B cell (primary cell): Measurements from ENCODE around the gene TSC1. TPM values are rescaled to one million over a fixed set of nuclear protein-coding genes. Genes with fewer than 3 reads are reported as not detected.

Experiments used
- ATAC-seq: fragments of 200-7000 bp; cut with Tn5 transposase; one replicate; pipeline ENCODE4 v1.10.0; 2021; ENCODE audit warnings: low read depth, mild to moderate bottlenecking, moderate number of reproducible peaks, moderate library complexity
- CTCF ChIA-PET: fragments of 350-600 bp; sonication (Branson Sonifier 250); formaldehyde crosslinking; loops from one replicate; lab custom pipeline; 2021; ENCODE audit warnings: antibody characterized with exemption, inconsistent platforms; lab: Charles Lee
- POLR2A ChIA-PET: fragments of 350-600 bp; sonication (Branson Sonifier 250); formaldehyde crosslinking; loops from one replicate; lab custom pipeline; 2021; ENCODE audit warnings: antibody characterized with exemption; lab: Charles Lee
- DNase-seq: peaks from one replicate; pipeline ENCODE4 v3.0.0; 2013
- H2AFZ ChIP-seq: 2 replicates; pipeline ENCODE4 v1.6.1; 2012; ENCODE audit warnings: mild to moderate bottlenecking, low read depth, low read length; ENCODE audit not compliant: insufficient read depth, poor library complexity, severe bottlenecking
- H3K27ac ChIP-seq, 2 donors: 1 replicate in 1 of 2; 2 replicates in 1 of 2; pipeline ENCODE4 v1.5.1; 2012 to 2013; ENCODE audit warnings: low read length in 2 of 2, mild to moderate bottlenecking in 2 of 2, moderate library complexity in 1 of 2
- H3K27me3 ChIP-seq, 4 experiments: fragments of 200-600 bp in 1 of 4; sonication (generic) in 1 of 4; replicated peaks in 1 of 4; 1 replicate in 2 of 4; 2 replicates in 2 of 4; pipeline versions ENCODE4 v1.6.1 to v1.7.0; 2013 to 2016; ENCODE audit warnings: low read length in 3 of 4, mild to moderate bottlenecking in 2 of 4, mixed read lengths in 1 of 4, moderate library complexity in 1 of 4; ENCODE audit not compliant: insufficient read depth in 4 of 4, control insufficient read depth in 3 of 4; ENCODE audit errors: control extremely low read depth in 1 of 4
- H3K36me3 ChIP-seq, 2 experiments: replicated peaks in 1 of 2; 1 replicate in 1 of 2; 2 replicates in 1 of 2; pipeline versions ENCODE4 v1.6.1 to v1.7.1; 2013; ENCODE audit warnings: low read length in 1 of 2; ENCODE audit not compliant: insufficient read depth in 2 of 2, control insufficient read depth in 1 of 2; ENCODE audit errors: control extremely low read depth in 1 of 2, extremely low read depth in 1 of 2
- H3K4me1 ChIP-seq, 2 donors: fragments of 200-600 bp in 1 of 2; sonication (generic) in 1 of 2; 1 replicate in 1 of 2; 2 replicates in 1 of 2; pipeline versions ENCODE4 v1.5.1 to v1.6.1; 2013 to 2017; ENCODE audit warnings: low read length in 2 of 2; ENCODE audit not compliant: control insufficient read depth in 2 of 2, insufficient read depth in 2 of 2
- H3K4me2 ChIP-seq: replicated peaks from 2 replicates; pipeline ENCODE3; 2012; ENCODE audit warnings: mild to moderate bottlenecking, low read depth, low read length; ENCODE audit not compliant: poor library complexity, severe bottlenecking
- H3K4me3 ChIP-seq, 5 experiments: fragments of 200-600 bp in 1 of 5; sonication (generic) in 1 of 5; 1 replicate in 3 of 5; 2 replicates in 2 of 5; pipeline versions ENCODE4 v1.5.1 to v1.7.0; 2011 to 2016; ENCODE audit warnings: low read length in 4 of 5, mild to moderate bottlenecking in 4 of 5, low read depth in 2 of 5, control low read depth in 1 of 5, moderate library complexity in 1 of 5; ENCODE audit not compliant: insufficient read depth in 1 of 5; ENCODE audit errors: control extremely low read depth in 1 of 5, extremely low read depth in 1 of 5
- H3K79me2 ChIP-seq: fragments of 200-600 bp; sonication (generic); one replicate; pipeline ENCODE4 v1.6.0; 2016; ENCODE audit warnings: low read length; ENCODE audit not compliant: control insufficient read depth, insufficient read depth
- H3K9ac ChIP-seq: fragments of 200-600 bp; sonication (generic); 2 replicates; pipeline ENCODE4 v1.6.1; 2017; ENCODE audit warnings: mild to moderate bottlenecking, low read length, moderate library complexity
- H3K9me3 ChIP-seq, 3 donors: one replicate each; pipeline versions ENCODE4 v1.6.1 to v1.7.1; 2013; ENCODE audit warnings: low read length in 2 of 3; ENCODE audit not compliant: control insufficient read depth in 2 of 3, insufficient read depth in 1 of 3; ENCODE audit errors: control extremely low read depth in 1 of 3
- H4K20me1 ChIP-seq: 2 replicates; pipeline ENCODE4 v1.6.0; 2012; ENCODE audit warnings: mild to moderate bottlenecking, low read length; ENCODE audit not compliant: insufficient read depth, control insufficient read depth, poor library complexity, severe bottlenecking
- H3K27ac Mint-ChIP-seq: one replicate; pipeline ENCODE4 v1.8.0; 2021; ENCODE audit warnings: mixed read lengths
- H3K27me3 Mint-ChIP-seq: one replicate; pipeline ENCODE4 v1.8.0; 2021; ENCODE audit warnings: mixed read lengths
- H3K4me1 Mint-ChIP-seq: one replicate; pipeline ENCODE4 v1.8.0; 2021; ENCODE audit warnings: mixed read lengths
- H3K4me3 Mint-ChIP-seq: one replicate; pipeline ENCODE4 v1.8.0; 2021; ENCODE audit warnings: mixed read lengths
- H3K9me3 Mint-ChIP-seq: one replicate; pipeline ENCODE4 v1.8.0; 2022; ENCODE audit warnings: mixed read lengths; ENCODE audit not compliant: insufficient read depth
- CTCF ChIP-seq: fragments of 200-600 bp; IDR thresholded peaks from one replicate; pipeline ENCODE4 v1.8.0; 2022; ENCODE audit warnings: antibody characterized with exemption, mild to moderate bottlenecking
- EZH2 ChIP-seq: IDR thresholded peaks from 2 replicates; pipeline ENCODE4 v1.6.1; 2012; ENCODE audit warnings: borderline replicate concordance, low read depth, mild to moderate bottlenecking, moderate library complexity, low read length; ENCODE audit not compliant: insufficient read depth, poor library complexity, severe bottlenecking
- WGBS: methylation state at CpG from one replicate; pipeline ENCODE4 v1.1.5; 2013; ENCODE audit warnings: missing lambda C conversion rate; ENCODE audit not compliant: insufficient coverage; 5-methylcytosine and 5-hydroxymethylcytosine counted together
- intact Hi-C: fragments of 100-400 bp; cut with micrococcal nuclease; formaldehyde crosslinking; loops from one replicate; pipeline ENCODE4 v1.10.0; 2022
- polyA plus RNA-seq: library from polyadenylated mRNA; depleted of rRNA; stranded (reverse); fragments of >200 nt; gene quantifications from 2 replicates; pipeline ENCODE4 v1.2.3, GENCODE V29; 2012
- total RNA-seq, 2 donors: library from RNA; stranded (reverse); fragments of 120-200 nt in 1 of 2; gene quantifications; 1 replicate in 1 of 2; 2 replicates in 1 of 2; pipeline versions ENCODE4 v1.2.3 to v1.2.4, GENCODE V29; 2013 to 2022

Gene TSC1
- total and polyA plus RNA-seq, 2 donors (not counting 1 experiment from before 2014, with no cell fraction given) = 34.4 to 102 TPM

GRCh38 chr9:132877824-132878694 lies 66.4 kb downstream of the TSC1 start, which contains the start of gene AK8:
AK8 (minus strand) TSS chr9:132878284; CDS start chr9:132878255, 29 bp downstream.
- Histone ChIP-seq H4K20me1 (no peaks in the 10 kb centered on the region), H3K9me3 (no peaks in the 10 kb centered on the region), H3K4me1 (peaks cover 16 to 29% of the 10 kb centered on the region in 2 donors), H2AFZ (peak within 1 kb of the TSS; percentile 100), H3K36me3 (no peaks in the 10 kb centered on the region), H3K9ac (peak within 1 kb of the TSS; percentile 98), H3K27me3 (no peaks in the 10 kb centered on the region), H3K4me2 (peak within 1 kb of the TSS; percentile 96), H3K79me2 (no peaks in the 10 kb centered on the region), H3K27ac (peak within 1 kb of the TSS; percentile 51 to 81), H3K4me3 (peak within 1 kb of the TSS; percentile 64 to 99 (median 94))
- peak within 1 kb of the TSS; percentile 89 for H3K4me3 Mint-ChIP-seq
- H3K27me3 Mint-ChIP-seq = no peaks in the 10 kb centered on the region
- DNase-seq = peak; percentile 90
- CTCF ChIA-PET = interaction anchor here (1.2 to 1.8 kb wide), 3 partner anchors 23 to 109 kb away, joined by 3 to 6 read pairs (median 4); no protein-coding TSS in a partner anchor
- H3K9me3 Mint-ChIP-seq = no peaks in the 10 kb centered on the region
- ATAC-seq = peak; percentile 85
- POLR2A ChIA-PET = interaction anchor here (0.8 kb wide), 1 partner anchor 27 kb away, joined by 3 read pairs; no protein-coding TSS in a partner anchor
- peaks cover 24% of the 10 kb centered on the region for H3K4me1 Mint-ChIP-seq
- TF ChIP-seq EZH2 (no peak), CTCF (no peak)
- H3K27ac Mint-ChIP-seq = peak within 1 kb of the TSS; percentile 91
- intact Hi-C loops = loop anchor here (1.0 to 2.0 kb wide), 3 partner anchors 10 to 67 kb away; partner anchors contain the start of gene TSC1
- WGBS = 2% methylated on average over 87 of the region's 89 CpGs

GRCh38 chr9:132877458-132877823 lies 67.0 kb downstream of the TSC1 start:
- Mint-ChIP-seq H3K9me3 (no peaks in the 10 kb centered on the region), H3K27ac (peak overlapping the region; percentile 76), H3K4me3 (peak overlapping the region; percentile 79), H3K4me1 (peaks cover 24% of the 10 kb centered on the region), H3K27me3 (no peaks in the 10 kb centered on the region)
- intact Hi-C loops = no loop called here
- Histone ChIP-seq H3K9ac (peak overlapping the region; percentile 98), H2AFZ (peak overlapping the region; percentile 100), H3K27ac (no peak overlapping the region), H3K79me2 (no peaks in the 10 kb centered on the region), H4K20me1 (no peaks in the 10 kb centered on the region), H3K4me2 (peak overlapping the region; percentile 96), H3K27me3 (no peaks in the 10 kb centered on the region), H3K9me3 (no peaks in the 10 kb centered on the region), H3K36me3 (no peaks in the 10 kb centered on the region), H3K4me1 (peaks cover 16 to 29% of the 10 kb centered on the region in 2 donors), H3K4me3 (peak overlapping the region; percentile 26 to 99 (median 94))
- ChIA-PET POLR2A (interaction anchor here (0.8 kb wide), 1 partner anchor 26 kb away, joined by 3 read pairs; no protein-coding TSS in a partner anchor), CTCF (interaction anchor here (1.2 to 1.8 kb wide), 2 partner anchors 24 to 108 kb away, joined by 4 to 6 read pairs; no protein-coding TSS in a partner anchor)
- TF ChIP-seq EZH2 = no peak
- TF ChIP-seq CTCF = no peak
- no peak for ATAC-seq
- 73% methylated on average over 14 of the region's 14 CpGs for WGBS
- no peak for DNase-seq
